NT2/D1 (cell line): ENCODE data around the gene SCARB1.

ENCODE experiments used
- DNase-seq: peaks from one replicate; pipeline ENCODE4 v3.0.0-alpha.2; 2011; ENCODE audit warnings: low read depth, low spot score
- H3K27me3 ChIP-seq: 2 replicates; pipeline ENCODE4 v1.6.0; 2011; ENCODE audit warnings: mild to moderate bottlenecking; ENCODE audit not compliant: insufficient read length, insufficient read depth
- H3K36me3 ChIP-seq: 2 replicates; pipeline ENCODE4 v1.6.1; 2011; ENCODE audit warnings: mild to moderate bottlenecking, low read length, mixed read lengths; ENCODE audit not compliant: insufficient read depth, insufficient read length
- H3K4me1 ChIP-seq: 2 replicates; pipeline ENCODE4 v1.5.1; 2011; ENCODE audit not compliant: insufficient read depth, insufficient read length
- H3K4me3 ChIP-seq: 2 replicates; pipeline ENCODE4 v1.5.1; 2011; ENCODE audit warnings: low read depth; ENCODE audit not compliant: insufficient read length
- H3K9ac ChIP-seq: 2 replicates; pipeline ENCODE4 v1.6.0; 2011; ENCODE audit warnings: low read depth; ENCODE audit not compliant: insufficient read length
- H3K9me3 ChIP-seq: 2 replicates; pipeline ENCODE4 v1.5.1; 2011; ENCODE audit warnings: mild to moderate bottlenecking, low read length; ENCODE audit not compliant: insufficient read depth
- SUZ12 ChIP-seq: IDR thresholded peaks from 2 replicates; pipeline ENCODE4 v1.6.1; 2011; ENCODE audit not compliant: insufficient read length, insufficient read depth; ENCODE audit errors: extremely low read depth
- YY1 ChIP-seq: IDR thresholded peaks from 2 replicates; pipeline ENCODE4 v1.6.1; 2011; ENCODE audit not compliant: insufficient read length, insufficient read depth
- ZNF274 ChIP-seq: IDR thresholded peaks from 2 replicates; pipeline ENCODE4 v1.6.1; 2011; ENCODE audit warnings: mild to moderate bottlenecking, low read depth, low read length

Gene SCARB1

GRCh38 chr12:124779161-124780141 is 84.2 kb downstream of the SCARB1 start:
- H3K36me3 ChIP-seq, result peaks cover 25% of the 10 kb centered on the region
- TF ChIP-seq YY1 (no peak), SUZ12 (no peak), ZNF274 (no peak)
- no peaks in the 10 kb centered on the region for H3K27me3 ChIP-seq
- 0 out of 2 replicates have a peak, but pooled peaks cover 5% of the 10 kb centered on the region for H3K9me3 ChIP-seq
- no peak overlapping the region for H3K4me3 ChIP-seq
- no peak overlapping the region for H3K9ac ChIP-seq
- no peak for DNase-seq
- peaks cover 6% of the 10 kb centered on the region for H3K4me1 ChIP-seq

- H3K4me1 ChIP-seq, result peaks cover 6% of the 10 kb centered on the region
- DNase-seq, result no peak
- TF ChIP-seq YY1 (no peak), SUZ12 (no peak), ZNF274 (no peak)
- no peaks in the 10 kb centered on the region for H3K27me3 ChIP-seq
- H3K9ac ChIP-seq, result no peak overlapping the region
- H3K9me3 ChIP-seq, result 0 out of 2 replicates have a peak, but pooled peaks cover 5% of the 10 kb centered on the region
- H3K4me3 ChIP-seq, result no peak overlapping the region
- peaks cover 17% of the 10 kb centered on the region for H3K36me3 ChIP-seq
Measured at GRCh38 chr12:124778411-124778810, 85.3 kb downstream of the SCARB1 start.

- Histone ChIP-seq H3K36me3 (peaks cover 15% of the 10 kb centered on the region), H3K9ac (no peak overlapping the region), H3K9me3 (0 out of 2 replicates have a peak, but pooled peaks cover 5% of the 10 kb centered on the region), H3K27me3 (no peaks in the 10 kb centered on the region), H3K4me3 (no peak overlapping the region), H3K4me1 (peaks cover 6% of the 10 kb centered on the region)
- DNase-seq, result no peak
- TF ChIP-seq ZNF274 (no peak), YY1 (no peak), SUZ12 (no peak)
Measured at GRCh38 chr12:124777399-124778372, 86.0 kb downstream of the SCARB1 start.

GRCh38 chr12:124776125-124776513 is 87.5 kb downstream of the SCARB1 start:
- Histone ChIP-seq H3K27me3 (peaks cover 9% of the 10 kb centered on the region), H3K36me3 (peaks cover 10% of the 10 kb centered on the region), H3K4me1 (peaks cover 8% of the 10 kb centered on the region), H3K9ac (no peak overlapping the region), H3K4me3 (no peak overlapping the region), H3K9me3 (0 out of 2 replicates have a peak, but pooled peaks cover 5% of the 10 kb centered on the region)
- DNase-seq, result no peak
- no peak for TF ChIP-seq ZNF274
- TF ChIP-seq YY1, result no peak
- TF ChIP-seq SUZ12, result no peak

- H3K9ac ChIP-seq, result no peak overlapping the region
Measured at GRCh38 chr12:124774462-124775167, 89.0 kb downstream of the SCARB1 start.

GRCh38 chr12:124774054-124774461 is 89.6 kb downstream of the SCARB1 start:
- Histone ChIP-seq H3K9me3 (0 out of 2 replicates have a peak, but pooled peaks cover 5% of the 10 kb centered on the region), H3K9ac (no peak overlapping the region), H3K4me1 (peaks cover 2% of the 10 kb centered on the region), H3K4me3 (no peak overlapping the region), H3K27me3 (peaks cover 15% of the 10 kb centered on the region), H3K36me3 (peaks cover 7% of the 10 kb centered on the region)
- no peak for TF ChIP-seq SUZ12
- TF ChIP-seq ZNF274, result no peak
- no peak for TF ChIP-seq YY1
- DNase-seq, result no peak

More at GRCh38 chr12:124774462-124775167, 89.0 kb downstream of the SCARB1 start:
- no peak for DNase-seq
- peaks cover 7% of the 10 kb centered on the region for H3K36me3 ChIP-seq
- H3K27me3 ChIP-seq, result peaks cover 15% of the 10 kb centered on the region
- H3K4me3 ChIP-seq, result no peak overlapping the region
- H3K4me1 ChIP-seq, result peaks cover 2% of the 10 kb centered on the region
- 0 out of 2 replicates have a peak, but pooled peaks cover 5% of the 10 kb centered on the region for H3K9me3 ChIP-seq
- TF ChIP-seq ZNF274 (no peak), YY1 (no peak), SUZ12 (no peak)
